ENCODE results near the gene SLC44A4.
"Not testable (repeated sequence)": the region's sequence is repeated elsewhere in the genome, so short reads cannot be mapped to it uniquely, and the experiment has no call there.

- TF ChIP-seq ZBTB21 (CRISPR knock-in tag; IDR thresholded peaks at IDR 0.05; ENCODE audit: borderline replicate concordance); CTCF (IDR thresholded peaks at IDR 0.05); NR3C1 (CRISPR knock-in tag; conservative IDR thresholded peaks at IDR 0.05; ENCODE audit: low read depth); HMGXB4 (CRISPR knock-in tag; IDR thresholded peaks at IDR 0.05); ZNF281 (CRISPR knock-in tag; IDR thresholded peaks at IDR 0.05); TEAD4 (CRISPR knock-in tag; IDR thresholded peaks at IDR 0.05); ETV6 (CRISPR knock-in tag; IDR thresholded peaks at IDR 0.05); ATF3 (CRISPR knock-in tag; conservative IDR thresholded peaks at IDR 0.05); NFE2L1 (CRISPR knock-in tag; IDR thresholded peaks at IDR 0.05); FOXP4 (CRISPR knock-in tag; IDR thresholded peaks at IDR 0.05); ERG (CRISPR knock-in tag; IDR thresholded peaks at IDR 0.05): not testable (repeated sequence)
These were observed 40.7 kb downstream of the SLC44A4 start for GRCh38 chr6:31838114-31838553.

Data from WTC11 (cell line).